Measurements from ENCODE around the gene OR52L1. TPM values are rescaled to one million over a fixed set of nuclear protein-coding genes. Genes with fewer than 3 reads are reported as not detected.
"Not testable (repeated sequence)": the region's sequence is repeated elsewhere in the genome, so short reads cannot be mapped to it uniquely, and the experiment has no call there.

Gene OR52L1
- total RNA-seq, 2 donors from 2014 or later: not detected

- DNase-seq; intact Hi-C loops (cut with DNase I, micrococcal nuclease); ATAC-seq: not testable (repeated sequence)
Observed at GRCh38 chr11:5960704-5961320, 26.0 kb downstream of the OR52L1 start.

- DNase-seq (no peak), ATAC-seq (no peak)
- intact Hi-C loops (cut with DNase I, micrococcal nuclease): no loop called here
Observed at GRCh38 chr11:5955586-5955985, 31.2 kb downstream of the OR52L1 start.

- intact Hi-C loops (cut with DNase I, micrococcal nuclease): no loop called here
- ATAC-seq: no peak
- no peak for DNase-seq
Observed at GRCh38 chr11:5941951-5942350, 44.8 kb downstream of the OR52L1 start, which contains the start of gene OR56A3. Gene OR56A3, plus strand, starts transcription at chr11:5942251. Its CDS starts 5,096 bp downstream, at chr11:5947347.

GRCh38 chr11:5940748-5941147 lies 46.0 kb downstream of the OR52L1 start:
- intact Hi-C loops (cut with DNase I, micrococcal nuclease): no loop called here
- ATAC-seq (no peak), DNase-seq (no peak)

- no peak for DNase-seq
- intact Hi-C loops (cut with DNase I, micrococcal nuclease): no loop called here
- ATAC-seq: no peak
Observed at GRCh38 chr11:5938603-5938965, 48.2 kb downstream of the OR52L1 start.

- intact Hi-C loops (cut with DNase I, micrococcal nuclease): no loop called here
- no peak for ATAC-seq
- no peak for DNase-seq
Observed at GRCh38 chr11:5937868-5938602, 48.8 kb downstream of the OR52L1 start.

Other genes starting within 250 kb of the OR52L1 start
- not detected for gene OR52N4, start 232.7 kb downstream of the OR52L1 start, total RNA-seq
- gene OR52N5, start 203.6 kb downstream of the OR52L1 start, total RNA-seq: not detected
- gene OR52N1, start 195.7 kb downstream of the OR52L1 start, total RNA-seq: not detected
- not detected for gene OR52N2, start 178.1 kb downstream of the OR52L1 start, total RNA-seq
- gene OR52E6, start 145.1 kb downstream of the OR52L1 start, total RNA-seq: not detected
- not detected for gene OR52E8, start 129.3 kb downstream of the OR52L1 start, total RNA-seq
- gene OR52E4, start 106.4 kb downstream of the OR52L1 start, total RNA-seq: not detected
- not detected for gene OR52E5, start 93.8 kb downstream of the OR52L1 start, total RNA-seq
- not detected for gene OR56A3, start 44.7 kb downstream of the OR52L1 start, total RNA-seq
- gene OR56A5, start 18.5 kb downstream of the OR52L1 start, total RNA-seq: not detected
- gene OR56A4, start 20.0 kb upstream of the OR52L1 start, total RNA-seq: under 1 TPM in 1 of 2 donors, not detected in 1; 0.12 TPM
- gene OR56A1, start 43.8 kb upstream of the OR52L1 start, total RNA-seq: under 1 TPM in 1 of 2 donors, not detected in 1; 0.03 TPM
- gene OR56B4, start 120.7 kb upstream of the OR52L1 start, total RNA-seq: not detected
- gene OR52B2, start 183.3 kb upstream of the OR52L1 start, total RNA-seq: not detected
- not detected for gene OR52W1, start 212.2 kb upstream of the OR52L1 start, total RNA-seq
- not detected for gene C11orf42, start 218.6 kb upstream of the OR52L1 start, total RNA-seq
- gene FHIP1B, start 247.7 kb upstream of the OR52L1 start, total RNA-seq: 100 to 1,000 TPM in 1 of 2 donors, 10 to 100 TPM in 1; 93.2 to 103 TPM